ENCODE data around the gene RARS1. TPM values are rescaled to one million over a fixed set of nuclear protein-coding genes. Genes with fewer than 3 reads are reported as not detected.

RARS1 gene
- polyA plus RNA-seq, 3 donors: 16.1 to 27.0 (median 23.2) TPM

DNA sequence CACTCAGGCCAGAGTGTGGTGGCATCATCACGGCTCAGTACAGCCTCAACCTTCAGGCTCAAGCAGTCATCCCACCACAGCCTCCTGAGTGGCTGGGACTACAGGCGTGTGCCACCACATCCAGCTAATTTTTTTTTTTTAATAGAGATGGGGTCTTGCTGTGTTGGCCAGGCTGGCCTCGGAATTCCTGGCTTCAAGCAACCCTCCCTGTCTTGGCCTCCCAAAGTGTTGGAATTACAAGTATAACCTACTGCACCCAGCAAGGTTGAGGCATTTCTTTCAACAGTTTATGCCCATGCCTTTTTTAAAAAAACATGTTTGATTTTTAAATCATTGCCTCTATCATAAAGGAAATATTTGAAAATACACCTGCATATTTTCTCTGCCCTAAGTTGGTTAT is 2.8 kb downstream of the RARS1 start:
- no CpG with 5 or more reads among the region's 3 CpGs for WGBS (ENCODE audit: insufficient coverage)
- Histone ChIP-seq H3K4me1 (ENCODE audit: control insufficient read depth in 1 of 2, insufficient read depth in 2 of 2, low read length in 2 of 2) (peaks cover 9 to 15% of the 10 kb centered on the region in 2 donors), H3K27me3 (ENCODE audit: control insufficient read depth in 2 of 2, insufficient read depth in 2 of 2, low read length in 2 of 2) (no peaks in the 10 kb centered on the region), H4K20me1 (ENCODE audit: insufficient read depth, low read length) (peaks cover 33% of the 10 kb centered on the region), H3K79me2 (ENCODE audit: insufficient read depth, low read length) (peaks cover 22% of the 10 kb centered on the region), H3K4me2 (replicated peaks; ENCODE audit: extremely low read depth, low read length, poor library complexity, severe bottlenecking) (no peak overlapping the region), H3K4me3 (replicated peaks in 1 of 3; ENCODE audit: low read depth in 2 of 3, low read length in 3 of 3) (no peak overlapping the region), H3K27ac (ENCODE audit: low read depth in 1 of 2, low read length in 2 of 2) (no peak overlapping the region), H3K9me3 (replicated peaks in 1 of 2; ENCODE audit: control insufficient read depth in 1 of 2, insufficient read depth in 1 of 2, low read length in 2 of 2) (no peaks in the 10 kb centered on the region), H3K9ac (ENCODE audit: insufficient read depth, low read length, poor library complexity, severe bottlenecking) (no peak overlapping the region), H2AFZ (ENCODE audit: insufficient read depth, low read depth, low read length, poor library complexity, severe bottlenecking) (no peak overlapping the region), H3K36me3 (replicated peaks in 1 of 2; ENCODE audit: control insufficient read depth in 1 of 2, insufficient read depth in 2 of 2, low read length in 2 of 2) (peaks cover 53 to 64% of the 10 kb centered on the region in 2 donors)
- H3K27ac Mint-ChIP-seq: no peak overlapping the region
- DNase-seq: no peak
- intact Hi-C loops (cut with micrococcal nuclease): loop anchor here (5.0 kb wide), 1 partner anchor 88 kb away; the partner anchor contains the start of gene PANK3 (in 2 of the 2)
- H3K36me3 Mint-ChIP-seq: peaks cover 52 to 60% of the 10 kb centered on the region in 2 donors
- H3K4me3 Mint-ChIP-seq: no peak overlapping the region
- peaks cover 2 to 7% (median 4%) of the 10 kb centered on the region in 3 donors for H3K27me3 Mint-ChIP-seq (ENCODE audit: low read depth in 3 of 3)
- TF ChIP-seq, protein P1, sequence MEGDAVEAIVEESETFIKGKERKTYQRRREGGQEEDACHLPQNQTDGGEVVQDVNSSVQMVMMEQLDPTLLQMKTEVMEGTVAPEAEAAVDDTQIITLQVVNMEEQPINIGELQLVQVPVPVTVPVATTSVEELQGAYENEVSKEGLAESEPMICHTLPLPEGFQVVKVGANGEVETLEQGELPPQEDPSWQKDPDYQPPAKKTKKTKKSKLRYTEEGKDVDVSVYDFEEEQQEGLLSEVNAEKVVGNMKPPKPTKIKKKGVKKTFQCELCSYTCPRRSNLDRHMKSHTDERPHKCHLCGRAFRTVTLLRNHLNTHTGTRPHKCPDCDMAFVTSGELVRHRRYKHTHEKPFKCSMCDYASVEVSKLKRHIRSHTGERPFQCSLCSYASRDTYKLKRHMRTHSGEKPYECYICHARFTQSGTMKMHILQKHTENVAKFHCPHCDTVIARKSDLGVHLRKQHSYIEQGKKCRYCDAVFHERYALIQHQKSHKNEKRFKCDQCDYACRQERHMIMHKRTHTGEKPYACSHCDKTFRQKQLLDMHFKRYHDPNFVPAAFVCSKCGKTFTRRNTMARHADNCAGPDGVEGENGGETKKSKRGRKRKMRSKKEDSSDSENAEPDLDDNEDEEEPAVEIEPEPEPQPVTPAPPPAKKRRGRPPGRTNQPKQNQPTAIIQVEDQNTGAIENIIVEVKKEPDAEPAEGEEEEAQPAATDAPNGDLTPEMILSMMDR (IDR thresholded peaks at IDR 0.05): no peak
- H3K4me1 Mint-ChIP-seq: peaks cover 13% of the 10 kb centered on the region
- H3K9me3 Mint-ChIP-seq: peaks cover 0 to 2% (median 0%) of the 10 kb centered on the region in 7 donors

DNA sequence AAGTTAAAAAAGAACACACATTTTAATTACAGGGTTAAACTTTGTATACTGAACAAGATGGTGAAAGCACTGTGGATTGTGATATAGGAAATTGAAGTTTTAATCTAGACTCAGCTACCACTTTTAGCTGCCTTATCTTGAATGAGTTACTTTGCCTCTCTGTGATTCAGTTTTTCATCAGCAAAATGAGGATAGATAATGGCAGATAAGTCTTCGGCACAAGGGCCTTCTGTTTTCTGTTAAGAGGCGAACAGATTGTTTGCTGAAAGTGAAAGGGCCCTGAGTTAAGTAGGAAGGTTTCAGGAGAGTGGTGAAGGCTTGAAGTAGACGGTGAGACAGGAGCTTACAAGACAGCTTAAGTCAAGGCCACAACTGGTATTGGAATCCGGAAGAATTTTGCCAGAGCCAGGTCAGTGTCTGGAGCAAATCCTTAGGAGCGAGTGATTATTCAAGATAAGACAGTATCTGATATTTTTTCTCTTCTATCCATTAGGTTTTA is 7.8 kb downstream of the RARS1 start:
- DNase-seq: no peak
- intact Hi-C loops (cut with micrococcal nuclease): no loop called here
- H3K9ac ChIP-seq (ENCODE audit: insufficient read depth, low read length, poor library complexity, severe bottlenecking): no peak overlapping the region
- 100% methylated on average over 4 of the region's 5 CpGs for WGBS (ENCODE audit: insufficient coverage)
- Mint-ChIP-seq H3K27me3 (ENCODE audit: low read depth in 3 of 3) (no peaks in the 10 kb centered on the region), H3K9me3 (no peaks in the 10 kb centered on the region), H3K36me3 (peaks cover 83 to 89% of the 10 kb centered on the region in 2 donors), H3K4me1 (no peaks in the 10 kb centered on the region), H3K4me3 (no peak overlapping the region), H3K27ac (no peak overlapping the region)
- H3K27ac ChIP-seq (ENCODE audit: low read depth in 1 of 2, low read length in 2 of 2): no peak overlapping the region
- TF ChIP-seq, protein P1 (IDR thresholded peaks at IDR 0.05): no peak
- no peaks in the 10 kb centered on the region for H3K4me1 ChIP-seq (ENCODE audit: control insufficient read depth in 1 of 2, insufficient read depth in 2 of 2, low read length in 2 of 2)
- no peaks in the 10 kb centered on the region for H3K9me3 ChIP-seq (replicated peaks in 1 of 2; ENCODE audit: control insufficient read depth in 1 of 2, insufficient read depth in 1 of 2, low read length in 2 of 2)
- no peak overlapping the region for H2AFZ ChIP-seq (ENCODE audit: insufficient read depth, low read depth, low read length, poor library complexity, severe bottlenecking)
- H3K36me3 ChIP-seq (replicated peaks in 1 of 2; ENCODE audit: control insufficient read depth in 1 of 2, insufficient read depth in 2 of 2, low read length in 2 of 2): peaks cover 87 to 98% of the 10 kb centered on the region in 2 donors
- H3K4me2 ChIP-seq (replicated peaks; ENCODE audit: extremely low read depth, low read length, poor library complexity, severe bottlenecking): no peak overlapping the region
- no peaks in the 10 kb centered on the region for H3K79me2 ChIP-seq (ENCODE audit: insufficient read depth, low read length)
- H3K27me3 ChIP-seq (ENCODE audit: control insufficient read depth in 2 of 2, insufficient read depth in 2 of 2, low read length in 2 of 2): no peaks in the 10 kb centered on the region
- H3K4me3 ChIP-seq (replicated peaks in 1 of 3; ENCODE audit: low read depth in 2 of 3, low read length in 3 of 3): no peak overlapping the region
- peaks cover 20% of the 10 kb centered on the region for H4K20me1 ChIP-seq (ENCODE audit: insufficient read depth, low read length)

All from CD14-positive monocyte (primary cell).